Measurements from ENCODE around the gene ASMTL.

DNA sequence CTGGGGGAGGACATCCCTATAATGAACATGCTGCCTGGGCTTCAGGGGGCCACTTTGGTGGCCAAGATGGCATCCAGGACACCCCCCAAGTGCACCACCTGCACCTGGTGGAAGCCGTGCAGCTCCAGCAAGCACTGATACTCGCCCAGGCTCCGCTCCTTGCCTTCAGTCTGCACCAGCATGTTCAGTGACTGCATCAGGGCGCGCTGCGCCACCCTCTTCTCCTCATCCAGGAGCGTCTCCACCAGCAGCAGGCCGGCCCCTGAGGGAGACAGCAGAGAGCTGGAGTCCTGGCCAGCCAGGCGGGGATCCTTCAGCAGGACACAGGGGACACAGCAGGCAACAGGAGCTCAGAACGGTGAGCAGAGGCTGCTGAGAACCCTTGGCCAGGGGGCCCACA, 49.5 kb downstream of the ASMTL start:
- peak in 1 of 3 donors; percentile 50 for TF ChIP-seq POLR2AphosphoS5 (IDR thresholded peaks at IDR 0.05)
- TF ChIP-seq, protein P1, sequence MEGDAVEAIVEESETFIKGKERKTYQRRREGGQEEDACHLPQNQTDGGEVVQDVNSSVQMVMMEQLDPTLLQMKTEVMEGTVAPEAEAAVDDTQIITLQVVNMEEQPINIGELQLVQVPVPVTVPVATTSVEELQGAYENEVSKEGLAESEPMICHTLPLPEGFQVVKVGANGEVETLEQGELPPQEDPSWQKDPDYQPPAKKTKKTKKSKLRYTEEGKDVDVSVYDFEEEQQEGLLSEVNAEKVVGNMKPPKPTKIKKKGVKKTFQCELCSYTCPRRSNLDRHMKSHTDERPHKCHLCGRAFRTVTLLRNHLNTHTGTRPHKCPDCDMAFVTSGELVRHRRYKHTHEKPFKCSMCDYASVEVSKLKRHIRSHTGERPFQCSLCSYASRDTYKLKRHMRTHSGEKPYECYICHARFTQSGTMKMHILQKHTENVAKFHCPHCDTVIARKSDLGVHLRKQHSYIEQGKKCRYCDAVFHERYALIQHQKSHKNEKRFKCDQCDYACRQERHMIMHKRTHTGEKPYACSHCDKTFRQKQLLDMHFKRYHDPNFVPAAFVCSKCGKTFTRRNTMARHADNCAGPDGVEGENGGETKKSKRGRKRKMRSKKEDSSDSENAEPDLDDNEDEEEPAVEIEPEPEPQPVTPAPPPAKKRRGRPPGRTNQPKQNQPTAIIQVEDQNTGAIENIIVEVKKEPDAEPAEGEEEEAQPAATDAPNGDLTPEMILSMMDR (IDR thresholded peaks at IDR 0.05 in 8 of 11, conservative IDR thresholded peaks at IDR 0.05 in 3 of 11), result no peak
